H1 (cell line): Measurements from ENCODE around the gene CUX1. TPM values are rescaled to one million over a fixed set of nuclear protein-coding genes. Genes with fewer than 3 reads are reported as not detected.

ENCODE experiments used
- CTCF ChIA-PET: fragments of 300-600 bp; sonication (Branson Sonifier 250); formaldehyde crosslinking; loops from one replicate; lab custom pipeline; 2021; ENCODE audit not compliant: partially characterized antibody; lab: Charles Lee
- POLR2A ChIA-PET: fragments of 300-600 bp; sonication (Branson Sonifier 250); formaldehyde crosslinking; loops from one replicate; lab custom pipeline; 2021; ENCODE audit warnings: inconsistent platforms; ENCODE audit not compliant: partially characterized antibody; lab: Charles Lee
- DNase-seq, 2 experiments: peaks; one replicate each; pipeline versions ENCODE4 v3.0.0 to v3.0.0-alpha.2; 2010 to 2022; ENCODE audit warnings: low spot score in 2 of 2, low read depth in 1 of 2, mixed read lengths in 1 of 2
- FAIRE-seq: peaks from 2 replicates; lab custom pipeline; 2011; peaks lifted over from hg19 to GRCh38; lab: Jason Lieb, UNC
- H2AFZ ChIP-seq: 2 replicates; pipeline ENCODE4 v1.8.1; 2012; ENCODE audit warnings: low read length, inconsistent platforms
- H2AK5ac ChIP-seq: 2 replicates; pipeline ENCODE4 v1.6.1; 2013; ENCODE audit warnings: low read depth, low read length
- H2BK120ac ChIP-seq: replicated peaks from 2 replicates; pipeline ENCODE3; 2013; ENCODE audit warnings: low read depth, low read length, inconsistent platforms
- H2BK12ac ChIP-seq: 2 replicates; pipeline ENCODE4 v1.6.1; 2013; ENCODE audit warnings: low read depth, low read length
- H2BK15ac ChIP-seq: 2 replicates; pipeline ENCODE4 v1.6.1; 2013; ENCODE audit warnings: low read length
- H2BK20ac ChIP-seq: 2 replicates; pipeline ENCODE4 v1.6.1; 2013; ENCODE audit warnings: low read length
- H2BK5ac ChIP-seq: 2 replicates; pipeline ENCODE4 v1.6.1; 2013; ENCODE audit warnings: low read depth, low read length
- H3K14ac ChIP-seq: 2 replicates; pipeline ENCODE4 v1.6.1; 2013; ENCODE audit warnings: inconsistent platforms; ENCODE audit not compliant: insufficient read length
- H3K18ac ChIP-seq: 2 replicates; pipeline ENCODE4 v1.6.1; 2013; ENCODE audit warnings: low read length; ENCODE audit errors: extremely low read depth
- H3K23ac ChIP-seq: 2 replicates; pipeline ENCODE4 v1.6.1; 2013; ENCODE audit warnings: inconsistent platforms; ENCODE audit not compliant: insufficient read length
- H3K23me2 ChIP-seq: 2 replicates; pipeline ENCODE4 v1.6.1; 2013; ENCODE audit warnings: low read depth, low read length
- H3K27ac ChIP-seq: 2 replicates; pipeline ENCODE4 v1.6.1; 2011; ENCODE audit warnings: low read depth, low read length, inconsistent platforms
- H3K27me3 ChIP-seq, 4 experiments: replicated peaks in 1 of 4; 1 replicate in 1 of 4; 2 replicates in 3 of 4; pipeline versions ENCODE4 v1.6.1 to v1.8.1; 2011 to 2013; ENCODE audit warnings: low read length in 3 of 4, mild to moderate bottlenecking in 3 of 4, inconsistent platforms in 2 of 4, mixed read lengths in 2 of 4, moderate library complexity in 1 of 4; ENCODE audit not compliant: control insufficient read depth in 3 of 4, insufficient read depth in 3 of 4; ENCODE audit errors: extremely low read depth in 1 of 4
- H3K36me3 ChIP-seq, 4 experiments: 2 replicates each; pipeline versions ENCODE4 v1.6.1 to v1.8.1; 2011 to 2013; ENCODE audit warnings: mild to moderate bottlenecking in 4 of 4, low read length in 3 of 4, moderate library complexity in 2 of 4, control low read depth in 1 of 4, inconsistent platforms in 1 of 4; ENCODE audit not compliant: insufficient read depth in 4 of 4, control insufficient read depth in 2 of 4
- H3K4ac ChIP-seq: replicated peaks from 2 replicates; pipeline ENCODE3; 2013; ENCODE audit warnings: low read length, low read depth, mixed read lengths, inconsistent platforms; ENCODE audit not compliant: insufficient read length
- H3K4me1 ChIP-seq, 4 experiments: replicated peaks in 1 of 4; 1 replicate in 1 of 4; 2 replicates in 3 of 4; pipeline versions ENCODE4 v1.6.1 to v1.8.1; 2011 to 2013; ENCODE audit warnings: low read length in 3 of 4, inconsistent platforms in 2 of 4, mixed read lengths in 1 of 4; ENCODE audit not compliant: insufficient read depth in 4 of 4, control insufficient read depth in 3 of 4
- H3K4me2 ChIP-seq, 2 experiments: 2 replicates each; pipeline versions ENCODE4 v1.6.1 to v1.8.1; 2011 to 2013; ENCODE audit warnings: low read depth in 2 of 2, low read length in 2 of 2, control low read depth in 1 of 2, inconsistent platforms in 1 of 2, mild to moderate bottlenecking in 1 of 2; ENCODE audit not compliant: insufficient read depth in 1 of 2
- H3K4me3 ChIP-seq, 4 experiments: fragments of 200-600, 300-600 bp in 1 of 4; sonication (generic), shearing (Covaris generic), sonication (Bioruptor Twin) in 1 of 4; 2 replicates each; pipeline versions ENCODE4 v1.5.1 to v1.8.1; 2011 to 2016; ENCODE audit warnings: low read length in 4 of 4, low read depth in 3 of 4, control low read depth in 2 of 4, inconsistent platforms in 2 of 4, mild to moderate bottlenecking in 2 of 4, mixed read lengths in 1 of 4, moderate library complexity in 1 of 4; ENCODE audit not compliant: insufficient read depth in 2 of 4; ENCODE audit errors: extremely low read depth in 1 of 4
- H3K56ac ChIP-seq: replicated peaks from 2 replicates; pipeline ENCODE3; 2013; ENCODE audit warnings: low read depth, mild to moderate bottlenecking, mixed read lengths, low read length, inconsistent platforms; ENCODE audit not compliant: insufficient read length
- H3K79me1 ChIP-seq: 2 replicates; pipeline ENCODE4 v1.6.1; 2013; ENCODE audit warnings: low read depth, low read length, control low read depth
- H3K79me2 ChIP-seq, 2 experiments: 2 replicates each; pipeline versions ENCODE4 v1.6.1 to v1.8.1; 2012 to 2013; ENCODE audit warnings: low read length in 2 of 2, mild to moderate bottlenecking in 2 of 2, inconsistent platforms in 1 of 2; ENCODE audit not compliant: insufficient read depth in 2 of 2, control insufficient read depth in 1 of 2
- H3K9ac ChIP-seq, 4 experiments: replicated peaks in 1 of 4; 1 replicate in 1 of 4; 2 replicates in 3 of 4; pipeline versions ENCODE4 v1.6.1 to v1.8.1; 2011 to 2013; ENCODE audit warnings: low read depth in 3 of 4, low read length in 3 of 4, control low read depth in 2 of 4, mild to moderate bottlenecking in 2 of 4, moderate library complexity in 2 of 4, inconsistent platforms in 1 of 4; ENCODE audit errors: extremely low read depth in 1 of 4
- H3K9me3 ChIP-seq, 2 experiments: 2 replicates each; pipeline versions ENCODE4 v1.6.1 to v1.8.1; 2012 to 2013; ENCODE audit warnings: mild to moderate bottlenecking in 2 of 2, moderate library complexity in 2 of 2, control low read depth in 1 of 2, inconsistent platforms in 1 of 2, low read depth in 1 of 2, low read length in 1 of 2, mixed read lengths in 1 of 2; ENCODE audit not compliant: insufficient read depth in 2 of 2
- H4K20me1 ChIP-seq, 2 experiments: replicated peaks in 1 of 2; 2 replicates each; pipeline versions ENCODE3 to v1.8.1; 2011 to 2013; ENCODE audit warnings: inconsistent platforms in 2 of 2, low read length in 2 of 2, mild to moderate bottlenecking in 1 of 2; ENCODE audit not compliant: insufficient read depth in 2 of 2, control insufficient read depth in 1 of 2
- H4K5ac ChIP-seq: 2 replicates; pipeline ENCODE4 v1.6.1; 2013; ENCODE audit warnings: low read length, low read depth, mixed read lengths, inconsistent platforms; ENCODE audit not compliant: insufficient read length
- H4K8ac ChIP-seq: 2 replicates; pipeline ENCODE4 v1.8.0; 2013; ENCODE audit warnings: mild to moderate bottlenecking, moderate library complexity, low read length, inconsistent platforms; ENCODE audit not compliant: insufficient read depth; ENCODE audit errors: extremely low read depth
- H4K91ac ChIP-seq: replicated peaks from 2 replicates; pipeline ENCODE3; 2013; ENCODE audit warnings: low read length, mixed read lengths, inconsistent platforms; ENCODE audit not compliant: insufficient read length
- ASH2L ChIP-seq: fragments of 200-600, 300-600 bp; sonication (generic); IDR thresholded peaks from one replicate; pipeline ENCODE4 v1.7.1; 2017; ENCODE audit warnings: low read length
- BRCA1 ChIP-seq: IDR thresholded peaks from 2 replicates; pipeline ENCODE4 v1.6.1; 2012; ENCODE audit warnings: low read depth, low read length, improper control_type of control experiment
- CHD2 ChIP-seq: IDR thresholded peaks from 2 replicates; pipeline ENCODE4 v1.6.1; 2012; ENCODE audit warnings: low read length, improper control_type of control experiment
- CTCF ChIP-seq, 3 experiments: IDR thresholded peaks; 1 replicate in 2 of 3; 2 replicates in 1 of 3; pipeline versions ENCODE4 v1.5.1 to v1.6.1; 2011; ENCODE audit warnings: low read length in 3 of 3, mild to moderate bottlenecking in 3 of 3, inconsistent platforms in 2 of 3, low read depth in 1 of 3, moderate library complexity in 1 of 3; ENCODE audit not compliant: insufficient read depth in 1 of 3; ENCODE audit errors: control extremely low read depth in 1 of 3
- GABPA ChIP-seq: IDR thresholded peaks from 2 replicates; pipeline ENCODE4 v1.6.1; 2011; ENCODE audit warnings: mild to moderate bottlenecking, low read length, moderate library complexity, borderline replicate concordance; ENCODE audit not compliant: insufficient read depth
- GTF2F1 ChIP-seq: IDR thresholded peaks from 2 replicates; pipeline ENCODE4 v1.6.1; 2012; ENCODE audit warnings: low read depth, low read length, improper control_type of control experiment, borderline replicate concordance
- HDAC6 ChIP-seq: IDR thresholded peaks from one replicate; pipeline ENCODE4 v1.7.1; 2012; ENCODE audit warnings: low read depth, mild to moderate bottlenecking, inconsistent platforms, low read length, moderate library complexity
- POLR2A ChIP-seq, 2 experiments: IDR thresholded peaks; 1 replicate in 1 of 2; 2 replicates in 1 of 2; pipeline ENCODE4 v1.6.1; 2011; ENCODE audit warnings: low read depth in 2 of 2, low read length in 2 of 2, mild to moderate bottlenecking in 2 of 2; ENCODE audit errors: control extremely low read depth in 1 of 2
- POU5F1 ChIP-seq: IDR thresholded peaks from 2 replicates; pipeline ENCODE4 v1.6.1; 2011; ENCODE audit warnings: low read depth, mild to moderate bottlenecking, low read length, moderate library complexity
- RFX5 ChIP-seq: IDR thresholded peaks from 2 replicates; pipeline ENCODE4 v1.6.1; 2011; ENCODE audit warnings: low read depth, low read length, improper control_type of control experiment, borderline replicate concordance
- SIX5 ChIP-seq: IDR thresholded peaks from 2 replicates; pipeline ENCODE4 v1.6.1; 2011; ENCODE audit warnings: mild to moderate bottlenecking, low read depth, low read length
- SP2 ChIP-seq: IDR thresholded peaks from 2 replicates; pipeline ENCODE4 v1.6.1; 2012; ENCODE audit warnings: mild to moderate bottlenecking, low read length, inconsistent platforms
- WGBS, 2 experiments: shearing (Covaris generic) in 1 of 2; methylation state at CpG; one replicate each; pipeline versions ENCODE4 v1.1.6 to v1.1.7; 2013 to 2015; ENCODE audit warnings: low lambda C conversion rate in 2 of 2, mixed read lengths in 2 of 2, inconsistent platforms in 1 of 2, low coverage in 1 of 2, missing lambda C conversion rate in 1 of 2; ENCODE audit not compliant: insufficient replicate concordance in 2 of 2, insufficient coverage in 1 of 2, insufficient read length in 1 of 2; ENCODE audit errors: extremely low coverage in 1 of 2, missing lambda C conversion rate in 1 of 2; 5-methylcytosine and 5-hydroxymethylcytosine counted together
- polyA plus RNA-seq, 7 experiments: library from polyadenylated mRNA; depleted of rRNA in 3 of 7; stranded (reverse) in 5 of 7; unstranded in 2 of 7; fragments of >200 nt in 5 of 7; fragments of 200-250 nt in 2 of 7; gene quantifications; 1 replicate in 5 of 7; 2 replicates in 1 of 7; 4 replicates in 1 of 7; pipeline versions ENCODE4 v1.2.1 to v1.2.3, GENCODE V29; 2011 to 2013; ENCODE audit warnings: missing spikeins in 2 of 7, mixed read lengths in 2 of 7
- total RNA-seq: library from RNA; stranded (reverse); fragmentation: NEBNext Ultra II Directional; extraction: Animal tissue kit (Norgen Biotek cat#: 25700); gene quantifications from 2 replicates; pipeline ENCODE4 v1.2.1, GENCODE V29; 2021

CUX1 gene
- total and polyA plus RNA-seq, 2 of the 8 experiments (the other 6 are each of a cell fraction or from before 2014, with no cell fraction given): 21.6 to 65.9 TPM

- no peak overlapping the region for H3K9ac ChIP-seq
- H2AK5ac ChIP-seq: no peak overlapping the region
- H3K79me2 ChIP-seq: peaks cover 0 to 23% of the 10 kb centered on the region in 2 experiments; a peak in 2 of 4 replicates
- H3K4me1 ChIP-seq: 0 out of 7 replicates have a peak, but pooled peaks cover 0 to 3% (median 0%) of the 10 kb centered on the region in 4 experiments
- no peak overlapping the region for H2BK15ac ChIP-seq
- no peaks in the 10 kb centered on the region; a peak in 1 of 8 replicates for H3K36me3 ChIP-seq
- FAIRE-seq: no peak
- no peak overlapping the region for H4K5ac ChIP-seq
- H3K18ac ChIP-seq: no peak overlapping the region
- no peak overlapping the region for H2BK5ac ChIP-seq
- H3K4me2 ChIP-seq: no peak overlapping the region
- H2BK20ac ChIP-seq: no peak overlapping the region
- CTCF ChIA-PET: interaction anchor here (1.2 kb wide), 1 partner anchor 8 kb away, joined by 5 read pairs; no protein-coding TSS in a partner anchor
- no peak overlapping the region for H3K23ac ChIP-seq
- H2BK120ac ChIP-seq: no peak overlapping the region
- no peak overlapping the region for H3K4me3 ChIP-seq
- no peak overlapping the region for H4K91ac ChIP-seq
- H3K27ac ChIP-seq: no peak overlapping the region
- no peak overlapping the region for H3K56ac ChIP-seq
- H4K8ac ChIP-seq: no peak overlapping the region
- H3K79me1 ChIP-seq: no peaks in the 10 kb centered on the region; the same call in 1 of the 2 replicates
- no peak overlapping the region for H3K4ac ChIP-seq
- peaks cover 5 to 6% of the 10 kb centered on the region in 2 experiments for H4K20me1 ChIP-seq
- no peak overlapping the region for H3K14ac ChIP-seq
- H2AFZ ChIP-seq: no peak overlapping the region
- H3K9me3 ChIP-seq: no peaks in the 10 kb centered on the region
- POLR2A ChIA-PET: interaction anchor here (0.7 to 1.8 kb wide), 2 partner anchors 11 to 20 kb away, joined by 3 read pairs; no protein-coding TSS in a partner anchor
- no peaks in the 10 kb centered on the region for H3K23me2 ChIP-seq
- H2BK12ac ChIP-seq: no peak overlapping the region
- no peak for DNase-seq
- no peaks in the 10 kb centered on the region for H3K27me3 ChIP-seq
- WGBS, 2 experiments: 87% methylated on average over 7 of the region's 7 CpGs; no CpG with 5 or more reads in 1 of the 2 experiments
- TF ChIP-seq POLR2A (IDR thresholded peaks at IDR 0.05; ENCODE audit: control extremely low read depth in 1 of 2, low read depth in 2 of 2, low read length in 2 of 2): no peak
- TF ChIP-seq CHD2: no peak
- no peak for TF ChIP-seq HDAC6
- no peak for TF ChIP-seq POU5F1
- no peak for TF ChIP-seq SP2
- no peak for TF ChIP-seq GABPA
- TF ChIP-seq ASH2L: no peak
- TF ChIP-seq BRCA1: no peak
- no peak for TF ChIP-seq SIX5
- TF ChIP-seq CTCF (IDR thresholded peaks at IDR 0.05; ENCODE audit: control extremely low read depth in 1 of 3, insufficient read depth in 1 of 3, low read depth in 1 of 3, low read length in 3 of 3): no peak
- TF ChIP-seq GTF2F1: no peak
- TF ChIP-seq RFX5: no peak
Measured at GRCh38 chr7:102004848-102005247, 187.4 kb downstream of the CUX1 start.
